ENCODE measurements around the gene CADM4. TPM values are rescaled to one million over a fixed set of nuclear protein-coding genes. Genes with fewer than 3 reads are reported as not detected.

CADM4 gene
- total and polyA plus RNA-seq, 2 of the 8 experiments (the other 6 are each of a cell fraction or from before 2014, with no cell fraction given), result 13.5 to 25.0 TPM

GRCh38 chr19:43607238-43608205 is 32.1 kb downstream of the CADM4 start:
- Histone ChIP-seq H4K8ac (ENCODE audit: extremely low read depth, insufficient read depth, low read length) (no peak overlapping the region), H3K4ac (replicated peaks; ENCODE audit: insufficient read length, low read depth, low read length) (no peak overlapping the region), H3K9me3 (ENCODE audit: insufficient read depth in 2 of 2, low read depth in 1 of 2, low read length in 1 of 2) (no peaks in the 10 kb centered on the region; a peak in 1 of 4 replicates), H2AK5ac (ENCODE audit: low read depth, low read length) (no peak overlapping the region), H3K4me2 (ENCODE audit: insufficient read depth in 1 of 2, low read depth in 2 of 2, low read length in 2 of 2) (no peak overlapping the region), H2BK12ac (ENCODE audit: low read depth, low read length) (no peak overlapping the region), H4K91ac (replicated peaks; ENCODE audit: insufficient read length, low read length) (no peak overlapping the region), H4K5ac (ENCODE audit: insufficient read length, low read depth, low read length) (no peak overlapping the region), H3K79me1 (ENCODE audit: low read depth, low read length) (peaks cover 5% of the 10 kb centered on the region; the same call in 1 of the 2 replicates), H3K4me3 (ENCODE audit: extremely low read depth in 1 of 4, insufficient read depth in 2 of 4, low read depth in 3 of 4, low read length in 4 of 4) (no peak overlapping the region), H3K27ac (ENCODE audit: low read depth, low read length) (no peak overlapping the region), H3K23ac (ENCODE audit: insufficient read length) (no peak overlapping the region), H3K27me3 (replicated peaks in 1 of 4; ENCODE audit: control insufficient read depth in 3 of 4, extremely low read depth in 1 of 4, insufficient read depth in 3 of 4, low read length in 3 of 4) (no peaks in the 10 kb centered on the region), H2BK20ac (ENCODE audit: low read length) (no peak overlapping the region), H3K18ac (ENCODE audit: extremely low read depth, low read length) (no peak overlapping the region), H3K56ac (replicated peaks; ENCODE audit: insufficient read length, low read depth, low read length) (no peak overlapping the region), H3K23me2 (ENCODE audit: low read depth, low read length) (no peaks in the 10 kb centered on the region; the same call in 1 of the 2 replicates), H3K4me1 (replicated peaks in 1 of 4; ENCODE audit: control insufficient read depth in 3 of 4, insufficient read depth in 4 of 4, low read length in 3 of 4) (no peaks in the 10 kb centered on the region), H3K79me2 (ENCODE audit: control insufficient read depth in 1 of 2, insufficient read depth in 2 of 2, low read length in 2 of 2) (no peaks in the 10 kb centered on the region), H3K14ac (ENCODE audit: insufficient read length) (no peak overlapping the region), H4K20me1 (replicated peaks in 1 of 2; ENCODE audit: control insufficient read depth in 1 of 2, insufficient read depth in 2 of 2, low read length in 2 of 2) (peaks cover 0 to 9% of the 10 kb centered on the region in 2 experiments), H3K36me3 (ENCODE audit: control insufficient read depth in 2 of 4, insufficient read depth in 4 of 4, low read length in 3 of 4) (peaks cover 0 to 4% (median 0%) of the 10 kb centered on the region in 4 experiments; a peak in 1 of 8 replicates), H2BK120ac (replicated peaks; ENCODE audit: low read depth, low read length) (no peak overlapping the region), H3K9ac (replicated peaks in 1 of 4; ENCODE audit: extremely low read depth in 1 of 4, low read depth in 3 of 4, low read length in 3 of 4) (no peak overlapping the region), H2BK5ac (ENCODE audit: low read depth, low read length) (no peak overlapping the region), H2AFZ (ENCODE audit: low read length) (no peak overlapping the region), H2BK15ac (ENCODE audit: low read length) (no peak overlapping the region)
- WGBS, 2 experiments (ENCODE audit: extremely low coverage in 1 of 2, insufficient coverage in 1 of 2, insufficient read length in 1 of 2, insufficient replicate concordance in 2 of 2, low coverage in 1 of 2, low lambda C conversion rate in 2 of 2, missing lambda C conversion rate in 1 of 2), result 96% methylated on average over 6 of the region's 28 CpGs; no CpG with 5 or more reads in 1 of the 2 experiments
- ChIA-PET POLR2A (ENCODE audit: partially characterized antibody) (interaction anchor here (0.9 to 3.4 kb wide), 4 partner anchors 10 to 63 kb away, joined by 3 to 17 read pairs (median 3); partner anchors contain the start of genes IRGQ and ZNF576), CTCF (ENCODE audit: partially characterized antibody) (interaction anchor here (1.8 to 2.1 kb wide), 2 partner anchors 10 to 18 kb away, joined by 9 read pairs; no protein-coding TSS in a partner anchor)
- no peak for DNase-seq (ENCODE audit: low read depth in 1 of 2, low spot score in 2 of 2)
- FAIRE-seq, result no peak
- no peak for TF ChIP-seq NANOG (IDR thresholded peaks at IDR 0.05; ENCODE audit: insufficient read depth, low read depth, low read length, poor library complexity, severe bottlenecking)
- no peak for TF ChIP-seq CBX5 (IDR thresholded peaks at IDR 0.05; ENCODE audit: low read depth, low read length)
- no peak for TF ChIP-seq USF2 (IDR thresholded peaks at IDR 0.05; ENCODE audit: low read length)
- TF ChIP-seq SUZ12 (IDR thresholded peaks at IDR 0.05; ENCODE audit: low read length), result no peak
- no peak for TF ChIP-seq BCL11A (IDR thresholded peaks at IDR 0.05; ENCODE audit: low read depth in 2 of 2, low read length in 2 of 2)
- TF ChIP-seq GTF2F1 (IDR thresholded peaks at IDR 0.05; ENCODE audit: borderline replicate concordance, low read depth, low read length), result no peak
- no peak for TF ChIP-seq POU5F1 (IDR thresholded peaks at IDR 0.05; ENCODE audit: low read depth, low read length)
- TF ChIP-seq CEBPB (IDR thresholded peaks at IDR 0.05; ENCODE audit: low read depth, low read length), result no peak
- TF ChIP-seq GABPA (IDR thresholded peaks at IDR 0.05; ENCODE audit: borderline replicate concordance, insufficient read depth, low read length), result no peak
- no peak for TF ChIP-seq MAFK (IDR thresholded peaks at IDR 0.05; ENCODE audit: low read depth, low read length)
